Suprapubic skin (tissue), 3 donors: ENCODE data around the gene RCOR1.

ENCODE experiments used
- CTCF ChIP-seq, 2 donors: fragments of 200-600 bp in 1 of 2; fragments of 450-650 bp in 1 of 2; sonication (generic) in 1 of 2; IDR thresholded peaks; one replicate each; pipeline ENCODE4 v1.5.1; 2016 to 2019; ENCODE audit warnings: antibody characterized with exemption in 2 of 2, mild to moderate bottlenecking in 1 of 2, moderate library complexity in 1 of 2
- EP300 ChIP-seq: sonication (generic); formaldehyde crosslinking; IDR thresholded peaks from one replicate; pipeline ENCODE4 v1.6.1; 2017; ENCODE audit warnings: antibody characterized with exemption
- POLR2A ChIP-seq, 2 donors: fragments of 450-650 bp; IDR thresholded peaks; one replicate each; pipeline ENCODE4 v1.6.1; 2017; ENCODE audit warnings: antibody characterized with exemption in 2 of 2, mild to moderate bottlenecking in 2 of 2, moderate library complexity in 2 of 2

GRCh38 chr14:102652194-102652593 is 59.7 kb downstream of the RCOR1 start:
- TF ChIP-seq CTCF (IDR thresholded peaks at IDR 0.05) (no peak), POLR2A (IDR thresholded peaks at IDR 0.05) (no peak), EP300 (no peak)
